Urothelium cell line (cell line): ENCODE measurements around the gene LHFPL3.

Experiments used
- DNase-seq: peaks from one replicate; pipeline ENCODE4 v3.0.0; 2011; ENCODE audit warnings: low spot score, mixed read lengths
- FAIRE-seq: peaks from 2 replicates; lab custom pipeline; 2011; peaks lifted over from hg19 to GRCh38; lab: Jason Lieb, UNC

The LHFPL3 gene

GRCh38 chr7:104826135-104826534, 497.7 kb downstream of the LHFPL3 start:
- FAIRE-seq (no peak), DNase-seq (no peak)

GRCh38 chr7:104836976-104837375, 508.6 kb downstream of the LHFPL3 start:
- DNase-seq (no peak), FAIRE-seq (no peak)

DNA sequence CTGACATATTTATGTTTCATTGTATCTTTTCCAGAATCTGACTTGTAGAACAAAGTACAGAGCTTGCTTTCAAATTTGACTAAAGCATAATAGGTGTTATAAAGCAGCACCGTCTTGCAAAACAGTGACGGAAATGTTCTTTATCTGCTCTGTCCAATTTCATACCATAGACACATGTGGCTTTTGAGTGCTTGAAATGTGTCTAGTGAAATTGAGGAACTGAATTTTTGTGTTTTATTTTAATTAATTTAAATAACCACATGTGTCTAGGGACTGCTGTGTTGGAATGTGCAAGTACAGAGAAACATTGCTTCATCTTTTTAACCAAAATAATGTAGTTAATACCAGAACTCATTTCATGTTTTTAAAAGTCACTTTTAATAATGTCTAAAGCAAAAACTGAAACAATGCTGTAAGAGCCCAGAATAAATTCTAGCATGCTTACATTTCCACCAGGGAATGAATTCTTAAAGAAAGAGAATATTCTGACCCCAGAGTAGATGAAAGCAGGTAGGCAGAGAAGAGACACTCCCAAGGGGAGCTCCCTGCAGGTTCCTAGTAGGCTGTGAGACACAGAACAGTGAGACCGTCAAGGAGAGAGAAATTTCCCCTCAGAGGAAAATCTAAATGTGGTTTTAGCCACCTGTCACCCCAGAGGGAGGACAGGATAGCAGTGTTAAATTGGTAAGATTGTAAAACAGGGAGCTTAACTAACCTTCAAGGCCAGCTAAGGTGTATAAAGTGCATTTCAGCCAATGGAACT, 510.3 kb downstream of the LHFPL3 start:
- DNase-seq = no peak
- FAIRE-seq = no peak

- FAIRE-seq (no peak), DNase-seq (no peak)
Observed at GRCh38 chr7:104839842-104840241, 511.4 kb downstream of the LHFPL3 start.

DNA sequence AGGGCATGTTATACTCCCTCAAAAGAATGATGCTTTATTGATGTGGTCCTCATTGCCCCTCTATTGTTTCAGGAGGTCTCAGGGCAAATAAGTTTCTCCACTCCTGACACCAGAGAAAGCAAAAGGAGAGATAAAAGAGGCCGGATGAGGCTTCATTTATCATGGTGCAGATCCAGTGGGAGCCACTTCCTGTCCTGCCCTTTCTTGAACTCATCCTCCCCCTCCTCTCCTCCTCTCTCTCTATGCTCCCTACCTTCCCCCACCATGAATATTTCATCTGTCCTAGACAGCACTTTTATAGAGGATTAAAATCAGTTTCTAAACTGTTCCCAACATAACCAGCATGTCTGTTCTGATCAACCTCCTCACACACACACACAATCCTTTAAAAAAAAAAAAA, 513.4 kb downstream of the LHFPL3 start:
- FAIRE-seq = no peak
- DNase-seq = no peak

GRCh38 chr7:104843198-104843597, 514.8 kb downstream of the LHFPL3 start:
- FAIRE-seq (no peak), DNase-seq (no peak)

DNA sequence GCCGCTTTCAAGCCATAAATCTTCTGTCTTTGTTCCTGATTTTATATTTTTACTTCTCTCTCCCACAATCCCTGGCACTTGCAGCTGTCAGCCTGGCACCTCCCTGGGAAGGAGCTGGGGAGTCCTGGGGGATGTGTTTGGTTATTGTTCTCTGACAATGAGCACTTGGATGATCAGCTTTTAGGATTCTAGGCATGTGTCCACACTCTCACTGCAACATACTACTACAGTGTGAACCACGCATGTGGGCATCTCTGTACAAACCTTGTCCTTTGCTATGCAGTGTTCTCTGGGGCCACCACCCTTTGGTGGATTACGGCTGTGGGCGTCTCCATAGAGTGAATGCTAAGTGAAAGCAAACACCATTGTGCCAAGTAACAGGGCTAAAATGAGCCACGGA, 517.2 kb downstream of the LHFPL3 start:
- DNase-seq = no peak
- no peak for FAIRE-seq

GRCh38 chr7:104846731-104847130, 518.3 kb downstream of the LHFPL3 start:
- no peak for DNase-seq
- FAIRE-seq = no peak

DNA sequence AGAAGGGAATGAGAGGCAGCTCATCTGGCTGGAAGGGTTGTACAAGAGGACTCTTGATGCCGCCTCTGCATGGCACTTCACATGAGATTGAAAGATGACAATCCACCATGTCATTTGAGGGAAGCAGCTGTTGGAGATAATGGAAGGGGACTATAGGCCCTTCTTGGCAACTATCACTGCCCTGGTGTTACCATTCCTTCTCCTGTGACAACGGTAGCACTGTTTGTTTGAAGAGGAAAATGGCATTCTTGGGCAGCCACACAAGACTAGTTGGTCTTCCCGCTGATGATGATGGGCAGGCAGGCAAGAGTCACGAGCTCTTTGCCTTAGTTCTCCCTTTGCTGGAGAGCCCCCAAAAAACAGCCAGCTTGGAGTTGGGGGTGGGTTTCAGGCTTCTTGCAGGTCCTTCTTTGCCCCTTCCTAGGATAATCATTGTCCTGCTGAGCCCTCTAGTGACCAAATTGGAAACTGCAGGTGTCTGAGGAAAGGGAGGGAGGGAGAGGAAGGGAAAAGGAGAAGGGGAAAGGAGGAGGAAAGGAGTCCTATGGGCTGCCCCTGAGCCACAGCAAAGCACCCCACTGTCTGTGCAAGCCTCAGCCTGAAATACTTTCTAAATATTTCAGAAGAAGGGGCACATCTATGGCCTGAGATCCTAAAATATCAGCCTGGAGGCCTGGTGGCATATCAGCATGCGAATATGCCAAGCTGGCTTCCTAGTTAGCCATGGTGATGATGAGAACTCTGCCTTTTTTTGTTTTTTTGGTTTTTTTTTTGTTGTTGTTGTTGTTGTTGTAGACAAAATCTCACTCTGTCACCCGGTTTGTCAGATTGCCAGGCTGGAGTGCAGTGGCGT, 520.0 kb downstream of the LHFPL3 start:
- FAIRE-seq (no peak), DNase-seq (peak; percentile 75)

- FAIRE-seq = no peak
- no peak for DNase-seq
Observed at GRCh38 chr7:104850374-104850773, 522.0 kb downstream of the LHFPL3 start.

DNA sequence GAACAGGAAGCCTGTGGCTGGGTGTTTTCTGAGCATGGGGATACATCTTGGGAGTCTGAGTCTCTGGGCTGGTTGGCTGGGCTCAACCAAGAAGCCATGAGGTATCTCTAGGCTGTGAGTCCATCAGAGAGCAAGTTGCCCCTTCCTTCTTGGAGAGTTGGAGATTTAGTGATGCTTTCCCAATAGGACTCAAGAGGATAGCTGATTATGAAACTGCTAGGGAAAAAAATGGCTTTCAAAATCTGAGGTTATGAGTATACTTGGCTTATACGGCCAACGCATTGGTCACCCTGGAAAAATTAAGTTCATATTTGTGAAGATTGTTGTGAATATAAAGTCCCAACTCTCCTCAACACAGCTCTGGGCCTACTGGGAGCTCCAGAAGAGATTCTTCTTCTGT, 522.9 kb downstream of the LHFPL3 start:
- FAIRE-seq (no peak), DNase-seq (no peak)

GRCh38 chr7:104852386-104852785, 524.0 kb downstream of the LHFPL3 start:
- FAIRE-seq = no peak

GRCh38 chr7:104855861-104856260, 527.5 kb downstream of the LHFPL3 start:
- FAIRE-seq (no peak), DNase-seq (no peak)

More at GRCh38 chr7:104852386-104852785, 524.0 kb downstream of the LHFPL3 start:
- DNase-seq = no peak

- DNase-seq = no peak
- FAIRE-seq = no peak
Observed at GRCh38 chr7:104857458-104858425, 529.3 kb downstream of the LHFPL3 start.

DNA sequence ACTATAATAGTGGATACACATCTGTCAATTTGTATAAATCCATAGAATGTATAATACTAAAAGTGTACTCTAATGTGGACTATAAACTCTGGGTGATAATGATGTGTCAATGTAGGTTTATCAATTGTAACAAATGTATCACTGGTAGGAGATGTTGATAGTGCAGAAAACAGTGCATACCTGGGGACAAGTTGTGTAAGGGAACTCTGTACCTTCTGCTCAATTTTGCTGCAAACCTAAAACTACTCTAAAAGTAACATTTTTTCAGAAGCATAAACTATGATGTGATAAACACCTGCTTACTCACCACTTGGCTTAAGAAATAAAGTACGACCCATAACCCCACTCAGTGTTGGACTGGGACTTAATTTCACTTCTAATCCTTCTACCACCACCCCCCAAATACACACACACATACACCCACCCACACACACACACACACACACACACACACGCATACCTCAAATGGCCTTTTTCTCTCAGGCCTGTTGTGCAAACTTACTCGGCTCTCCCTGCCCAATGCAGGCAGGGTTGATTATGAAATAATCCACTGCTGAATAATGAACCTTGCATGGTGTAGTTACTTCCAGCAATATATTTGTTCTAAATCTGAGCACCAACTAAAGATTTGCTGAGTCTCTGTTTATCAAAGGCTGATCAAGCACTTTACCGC, 531.5 kb downstream of the LHFPL3 start:
- FAIRE-seq = no peak

DNA sequence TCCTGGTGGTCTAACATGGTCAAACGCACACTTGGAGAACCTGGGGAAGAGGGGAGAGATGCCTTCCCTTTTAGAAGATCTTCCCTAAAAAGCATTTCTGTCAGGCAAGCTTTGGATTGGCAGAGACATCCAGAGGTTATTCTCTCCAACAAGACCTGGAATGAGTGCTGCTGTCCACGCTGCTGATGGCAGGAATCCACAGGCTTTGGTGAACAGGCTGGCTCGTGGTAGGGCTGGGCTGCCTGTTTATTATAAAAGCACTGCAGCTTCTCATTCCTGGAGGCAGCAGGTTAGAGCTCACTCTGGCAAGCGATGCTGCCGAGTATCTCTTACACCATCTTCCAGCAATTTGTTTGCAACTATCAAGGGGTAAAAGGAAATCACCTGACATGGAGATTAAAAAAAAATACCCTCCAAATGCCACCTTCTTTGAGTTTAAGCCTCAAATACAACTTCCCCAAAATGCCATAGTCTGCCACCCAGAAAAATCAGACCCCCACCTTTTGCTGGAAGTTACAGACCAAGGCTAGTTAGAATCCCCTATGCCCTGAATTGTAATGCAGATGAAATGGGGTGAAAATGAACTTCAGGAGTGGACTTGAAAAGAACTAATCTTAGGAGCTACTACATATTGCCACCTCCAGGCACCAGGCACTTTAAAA, 533.5 kb downstream of the LHFPL3 start:
- DNase-seq (no peak), FAIRE-seq (no peak)

More for the DNA sequence above, 531.5 kb downstream of the LHFPL3 start:
- DNase-seq = no peak

DNA sequence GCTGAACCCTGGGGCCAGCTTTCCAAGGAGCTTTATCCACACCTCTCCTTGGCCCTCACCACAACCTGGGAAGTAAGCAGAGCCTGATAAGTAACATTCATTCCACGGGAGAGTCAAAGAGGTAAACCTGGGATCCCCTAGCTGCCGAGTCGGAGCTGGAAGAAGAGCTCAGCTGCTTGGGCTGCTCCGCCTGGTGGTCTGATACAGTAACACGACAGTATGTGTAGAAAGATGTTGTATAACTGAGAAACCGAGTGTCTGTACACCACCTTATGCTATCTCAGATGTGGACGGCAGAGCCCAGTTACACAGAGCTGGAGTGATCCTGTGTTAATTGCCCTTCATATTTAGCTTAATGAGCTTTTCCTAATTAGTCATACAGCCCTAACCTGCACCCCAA, 534.3 kb downstream of the LHFPL3 start:
- peak; percentile 50 for DNase-seq
- FAIRE-seq = no peak

- no peak for FAIRE-seq
- DNase-seq = no peak
Observed at GRCh38 chr7:104873401-104873800, 545.0 kb downstream of the LHFPL3 start.

- DNase-seq (no peak), FAIRE-seq (no peak)
Observed at GRCh38 chr7:104878577-104878976, 550.2 kb downstream of the LHFPL3 start.

GRCh38 chr7:104883248-104883717, 554.9 kb downstream of the LHFPL3 start:
- DNase-seq = no peak
- no peak for FAIRE-seq
